HG03378 (cell line): ENCODE results near the gene GP9.

Experiments
- ATAC-seq: cut with Tn5 transposase; IDR thresholded peaks from one replicate; pipeline ENCODE4 v1.9.1; 2021; ENCODE audit warnings: mild to moderate bottlenecking, moderate library complexity; ENCODE audit not compliant: unreplicated experiment

GP9 gene

GRCh38 chr3:129060276-129061022 is at the start of gene GP9:
Gene GP9 (plus strand): TSS chr3:129060779. CDS start chr3:129061740, 961 bp downstream.
- ATAC-seq = no peak

- no peak for ATAC-seq
These were observed 47.1 kb upstream of the GP9 start for GRCh38 chr3:129013491-129013891.

- ATAC-seq = no peak
These were observed 46.4 kb upstream of the GP9 start for GRCh38 chr3:129014148-129014547.

- no peak for ATAC-seq
These were observed 45.7 kb upstream of the GP9 start for GRCh38 chr3:129014793-129015345.

- ATAC-seq = no peak
These were observed 45.0 kb upstream of the GP9 start for GRCh38 chr3:129015388-129016105.

- no peak for ATAC-seq
These were observed 44.2 kb upstream of the GP9 start for GRCh38 chr3:129016356-129016719.

- no peak for ATAC-seq
These were observed 43.7 kb upstream of the GP9 start for GRCh38 chr3:129016720-129017483.

GRCh38 chr3:129017484-129017899 is 43.1 kb upstream of the GP9 start:
- no peak for ATAC-seq

- ATAC-seq = no peak
These were observed 42.3 kb upstream of the GP9 start for GRCh38 chr3:129018271-129018670.

- ATAC-seq = no peak
These were observed 41.8 kb upstream of the GP9 start for GRCh38 chr3:129018751-129019150.

- no peak for ATAC-seq
These were observed 41.3 kb upstream of the GP9 start for GRCh38 chr3:129019266-129019665.

GRCh38 chr3:129020691-129021090 is 39.9 kb upstream of the GP9 start:
- ATAC-seq = no peak

GRCh38 chr3:129021140-129021551 is 39.4 kb upstream of the GP9 start:
- ATAC-seq = no peak

- ATAC-seq = no peak
These were observed 38.2 kb upstream of the GP9 start for GRCh38 chr3:129022114-129023007.

GRCh38 chr3:129023008-129023358 is 37.6 kb upstream of the GP9 start:
- ATAC-seq = no peak

GRCh38 chr3:129023909-129024308 is 36.7 kb upstream of the GP9 start:
- ATAC-seq = no peak

GRCh38 chr3:129025108-129025507 is 35.5 kb upstream of the GP9 start:
- ATAC-seq = no peak

GRCh38 chr3:129025691-129026435 is 34.7 kb upstream of the GP9 start:
- ATAC-seq = no peak

- peak; percentile 92 for ATAC-seq
These were observed 33.6 kb upstream of the GP9 start for GRCh38 chr3:129026728-129027543.
